H9 (cell line): ENCODE measurements around the gene SDR42E1. TPM values are rescaled to one million over a fixed set of nuclear protein-coding genes. Genes with fewer than 3 reads are reported as not detected.

Experiments
- DNase-seq: peaks from one replicate; pipeline ENCODE4 v3.0.0-alpha.2; 2017
- H2AFZ ChIP-seq: one replicate; pipeline ENCODE4 v1.6.1; 2013; ENCODE audit warnings: mild to moderate bottlenecking, low read length, control low read depth, moderate library complexity
- H2AK5ac ChIP-seq: 2 replicates; pipeline ENCODE4 v1.6.1; 2013; ENCODE audit warnings: low read length, control low read depth, mixed read lengths; ENCODE audit not compliant: insufficient read length
- H2BK120ac ChIP-seq: one replicate; pipeline ENCODE4 v1.6.1; 2013; ENCODE audit warnings: low read depth, mild to moderate bottlenecking, low read length, control low read depth, inconsistent platforms; ENCODE audit not compliant: poor library complexity, severe bottlenecking
- H2BK12ac ChIP-seq: 2 replicates; pipeline ENCODE4 v1.6.1; 2013; ENCODE audit warnings: low read length, control low read depth, mixed read lengths, low read depth; ENCODE audit not compliant: insufficient read length
- H2BK15ac ChIP-seq: 2 replicates; pipeline ENCODE4 v1.6.1; 2013; ENCODE audit warnings: low read depth, low read length, control low read depth
- H2BK20ac ChIP-seq: one replicate; pipeline ENCODE4 v1.6.1; 2013; ENCODE audit warnings: low read depth, mild to moderate bottlenecking, low read length, control low read depth, inconsistent platforms; ENCODE audit not compliant: poor library complexity, severe bottlenecking
- H2BK5ac ChIP-seq: 2 replicates; pipeline ENCODE4 v1.6.1; 2013; ENCODE audit warnings: low read length, control low read depth, mixed read lengths; ENCODE audit not compliant: insufficient read length
- H3K14ac ChIP-seq: 2 replicates; pipeline ENCODE4 v1.6.1; 2013; ENCODE audit warnings: low read length, control low read depth; ENCODE audit not compliant: insufficient read depth
- H3K18ac ChIP-seq: 2 replicates; pipeline ENCODE4 v1.6.1; 2013; ENCODE audit warnings: low read depth, mild to moderate bottlenecking, mixed read lengths, low read length, control low read depth; ENCODE audit not compliant: insufficient read length
- H3K23ac ChIP-seq: 2 replicates; pipeline ENCODE4 v1.6.1; 2013; ENCODE audit warnings: low read length, control low read depth, mixed read lengths, low read depth; ENCODE audit not compliant: insufficient read length
- H3K23me2 ChIP-seq: 2 replicates; pipeline ENCODE4 v1.6.1; 2013; ENCODE audit warnings: low read depth, mild to moderate bottlenecking, mixed read lengths, low read length, control low read depth; ENCODE audit not compliant: insufficient read length, poor library complexity, severe bottlenecking
- H3K27ac ChIP-seq: 2 replicates; pipeline ENCODE4 v1.5.1; 2013; ENCODE audit warnings: low read length, control low read depth, mixed read lengths, low read depth; ENCODE audit not compliant: insufficient read length
- H3K27me3 ChIP-seq: 2 replicates; pipeline ENCODE4 v1.6.1; 2013; ENCODE audit warnings: low read length, control low read depth, inconsistent platforms; ENCODE audit not compliant: insufficient read depth
- H3K4ac ChIP-seq: 2 replicates; pipeline ENCODE4 v1.6.1; 2013; ENCODE audit warnings: low read depth, mild to moderate bottlenecking, control low read depth, inconsistent platforms, low read length, moderate library complexity
- H3K4me1 ChIP-seq: 2 replicates; pipeline ENCODE4 v1.6.1; 2013; ENCODE audit warnings: low read length, control low read depth, inconsistent platforms; ENCODE audit not compliant: insufficient read depth
- H3K4me2 ChIP-seq: 2 replicates; pipeline ENCODE4 v1.6.1; 2013; ENCODE audit warnings: low read length, control low read depth, mixed read lengths; ENCODE audit not compliant: insufficient read length, insufficient read depth
- H3K56ac ChIP-seq: 2 replicates; pipeline ENCODE4 v1.6.1; 2013; ENCODE audit warnings: low read depth, mild to moderate bottlenecking, mixed read lengths, low read length, control low read depth; ENCODE audit not compliant: insufficient read length
- H3K79me1 ChIP-seq: 2 replicates; pipeline ENCODE4 v1.6.1; 2013; ENCODE audit warnings: low read depth, mild to moderate bottlenecking, moderate library complexity, low read length, control low read depth, inconsistent platforms; ENCODE audit not compliant: insufficient read depth, poor library complexity, severe bottlenecking
- H3K79me2 ChIP-seq: 2 replicates; pipeline ENCODE4 v1.6.1; 2013; ENCODE audit warnings: low read length, control low read depth, inconsistent platforms; ENCODE audit not compliant: insufficient read depth
- H3K9ac ChIP-seq: 2 replicates; pipeline ENCODE4 v1.6.1; 2013; ENCODE audit warnings: low read length, control low read depth, mixed read lengths; ENCODE audit not compliant: insufficient read length; ENCODE audit errors: extremely low read depth
- H3K9me3 ChIP-seq: one replicate; pipeline ENCODE4 v1.6.1; 2013; ENCODE audit warnings: low read depth, low read length, inconsistent platforms; ENCODE audit not compliant: control insufficient read depth
- H3T11ph ChIP-seq: one replicate; pipeline ENCODE4 v1.6.1; 2013; ENCODE audit warnings: mild to moderate bottlenecking, low read length, control low read depth, inconsistent platforms
- H4K20me1 ChIP-seq: one replicate; pipeline ENCODE4 v1.6.1; 2013; ENCODE audit not compliant: control insufficient read depth, insufficient read length, insufficient read depth
- H4K5ac ChIP-seq: 2 replicates; pipeline ENCODE4 v1.6.1; 2013; ENCODE audit warnings: low read depth, mild to moderate bottlenecking, mixed read lengths, low read length, control low read depth; ENCODE audit not compliant: insufficient read length
- H4K8ac ChIP-seq: replicated peaks from 2 replicates; pipeline ENCODE4 v1.6.1; 2013; ENCODE audit warnings: low read length, control low read depth, mixed read lengths, low read depth; ENCODE audit not compliant: insufficient read length
- H4K91ac ChIP-seq: 2 replicates; pipeline ENCODE4 v1.6.1; 2013; ENCODE audit warnings: low read depth, mild to moderate bottlenecking, moderate library complexity, mixed read lengths, low read length, control low read depth; ENCODE audit not compliant: insufficient read length
- H3K27ac Mint-ChIP-seq, 3 experiments: 2 replicates in 2 of 3; 3 replicates in 1 of 3; pipeline ENCODE4 v1.8.0; 2020 to 2021; ENCODE audit warnings: mixed read lengths in 3 of 3, mild to moderate bottlenecking in 1 of 3, moderate library complexity in 1 of 3
- H3K27me3 Mint-ChIP-seq: 2 replicates; pipeline ENCODE4 v1.8.0; 2021; ENCODE audit warnings: low read depth, mild to moderate bottlenecking, moderate library complexity, mixed read lengths
- H3K36me3 Mint-ChIP-seq, 3 experiments: 2 replicates in 2 of 3; 3 replicates in 1 of 3; pipeline ENCODE4 v1.8.0; 2020 to 2021; ENCODE audit warnings: low read depth in 3 of 3, mixed read lengths in 3 of 3; ENCODE audit not compliant: insufficient read depth in 1 of 3
- H3K4me1 Mint-ChIP-seq, 2 experiments: 2 replicates each; pipeline ENCODE4 v1.8.0; 2020; ENCODE audit warnings: mixed read lengths in 2 of 2
- H3K4me3 Mint-ChIP-seq, 2 experiments: 2 replicates in 1 of 2; 3 replicates in 1 of 2; pipeline ENCODE4 v1.8.0; 2020 to 2021; ENCODE audit warnings: mild to moderate bottlenecking in 2 of 2, mixed read lengths in 2 of 2, moderate library complexity in 1 of 2
- H3K9me3 Mint-ChIP-seq, 2 experiments: 2 replicates in 1 of 2; 3 replicates in 1 of 2; pipeline ENCODE4 v1.8.0; 2020; ENCODE audit warnings: mild to moderate bottlenecking in 2 of 2, mixed read lengths in 2 of 2, moderate library complexity in 1 of 2
- WGBS: extraction: QIAGEN DNeasy Blood & Tissue Kit; methylation state at CpG from one replicate; pipeline ENCODE4 v1.1.7; 2013; ENCODE audit warnings: missing lambda C conversion rate, low lambda C conversion rate, mixed read lengths; ENCODE audit not compliant: insufficient read length; ENCODE audit errors: extremely low coverage; 5-methylcytosine and 5-hydroxymethylcytosine counted together
- total RNA-seq: library from RNA; stranded (reverse); gene quantifications from 2 replicates; pipeline ENCODE4 v1.2.1, GENCODE V29; 2021
- TF ChIP-seq, protein P1 (sequence below): fragments of 200-600 bp; sonication (generic); conservative IDR thresholded peaks from 3 replicates; pipeline ENCODE4 v1.8.0; 2021; ENCODE audit warnings: antibody characterized with exemption, mild to moderate bottlenecking

Gene SDR42E1
- total RNA-seq, 1 experiment from 2014 or later = not detected

DNA sequence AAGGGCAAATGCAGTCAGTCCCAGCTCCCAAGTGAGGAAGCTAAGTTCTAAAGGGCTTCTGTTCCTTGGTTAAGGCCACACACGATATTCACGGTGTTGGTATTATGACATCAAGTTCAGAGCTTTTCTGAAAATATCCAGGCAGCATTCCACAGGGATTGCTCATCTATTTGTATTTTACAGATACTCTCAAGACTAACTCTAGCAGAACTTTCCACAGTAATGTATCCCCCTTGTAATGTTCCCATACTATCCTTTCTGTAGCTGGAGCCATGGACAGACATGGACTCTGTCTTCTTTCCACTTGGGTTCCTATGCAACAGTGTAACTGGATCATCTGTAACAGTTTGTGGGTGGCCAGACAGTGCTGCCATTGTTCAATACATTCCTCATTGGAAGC is 13.5 kb downstream of the SDR42E1 start:
- H3K27ac Mint-ChIP-seq = no peak overlapping the region
- no peak overlapping the region for H3K23ac ChIP-seq
- H4K20me1 ChIP-seq = no peaks in the 10 kb centered on the region
- H3K9me3 Mint-ChIP-seq = no peaks in the 10 kb centered on the region
- no peaks in the 10 kb centered on the region for H3K79me2 ChIP-seq
- H3K4me2 ChIP-seq = no peak overlapping the region
- peaks cover 15 to 17% of the 10 kb centered on the region in 2 experiments for H3K4me1 Mint-ChIP-seq
- no peak overlapping the region for H3K18ac ChIP-seq
- no peak overlapping the region for H3T11ph ChIP-seq
- no peak for DNase-seq
- H3K27me3 Mint-ChIP-seq = peaks cover 4% of the 10 kb centered on the region; the same call in 1 of the 2 replicates
- no peak overlapping the region for H2BK120ac ChIP-seq
- H2BK15ac ChIP-seq = no peak overlapping the region
- no peak overlapping the region for H4K8ac ChIP-seq
- no peaks in the 10 kb centered on the region for H3K23me2 ChIP-seq
- no peaks in the 10 kb centered on the region for H3K4me1 ChIP-seq
- H3K4ac ChIP-seq = no peak overlapping the region
- TF ChIP-seq, protein P1, sequence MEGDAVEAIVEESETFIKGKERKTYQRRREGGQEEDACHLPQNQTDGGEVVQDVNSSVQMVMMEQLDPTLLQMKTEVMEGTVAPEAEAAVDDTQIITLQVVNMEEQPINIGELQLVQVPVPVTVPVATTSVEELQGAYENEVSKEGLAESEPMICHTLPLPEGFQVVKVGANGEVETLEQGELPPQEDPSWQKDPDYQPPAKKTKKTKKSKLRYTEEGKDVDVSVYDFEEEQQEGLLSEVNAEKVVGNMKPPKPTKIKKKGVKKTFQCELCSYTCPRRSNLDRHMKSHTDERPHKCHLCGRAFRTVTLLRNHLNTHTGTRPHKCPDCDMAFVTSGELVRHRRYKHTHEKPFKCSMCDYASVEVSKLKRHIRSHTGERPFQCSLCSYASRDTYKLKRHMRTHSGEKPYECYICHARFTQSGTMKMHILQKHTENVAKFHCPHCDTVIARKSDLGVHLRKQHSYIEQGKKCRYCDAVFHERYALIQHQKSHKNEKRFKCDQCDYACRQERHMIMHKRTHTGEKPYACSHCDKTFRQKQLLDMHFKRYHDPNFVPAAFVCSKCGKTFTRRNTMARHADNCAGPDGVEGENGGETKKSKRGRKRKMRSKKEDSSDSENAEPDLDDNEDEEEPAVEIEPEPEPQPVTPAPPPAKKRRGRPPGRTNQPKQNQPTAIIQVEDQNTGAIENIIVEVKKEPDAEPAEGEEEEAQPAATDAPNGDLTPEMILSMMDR = no peak
- H2BK20ac ChIP-seq = no peak overlapping the region
- no peaks in the 10 kb centered on the region for H3K36me3 Mint-ChIP-seq
- no peak overlapping the region for H2AK5ac ChIP-seq
- H3K56ac ChIP-seq = no peak overlapping the region
- H2AFZ ChIP-seq = no peak overlapping the region
- H3K14ac ChIP-seq = no peak overlapping the region
- no peak overlapping the region for H2BK12ac ChIP-seq
- H3K4me3 Mint-ChIP-seq = no peak overlapping the region
- no peaks in the 10 kb centered on the region for H3K27me3 ChIP-seq
- H3K9ac ChIP-seq = no peak overlapping the region
- no CpG with 5 or more reads among the region's 2 CpGs for WGBS
- no peak overlapping the region for H3K27ac ChIP-seq
- H4K91ac ChIP-seq = no peak overlapping the region
- H2BK5ac ChIP-seq = no peak overlapping the region
- H4K5ac ChIP-seq = no peak overlapping the region
- no peaks in the 10 kb centered on the region for H3K9me3 ChIP-seq
- H3K79me1 ChIP-seq = no peaks in the 10 kb centered on the region
